SK-N-MC (cell line): ENCODE data around the gene ALDH16A1.

ENCODE experiments used
- DNase-seq: peaks from one replicate; pipeline ENCODE4 v3.0.0-alpha.2; 2011; ENCODE audit warnings: low read depth, low spot score
- H3K27ac ChIP-seq: fragments of 200-600 bp; sonication (generic); 2 replicates; pipeline ENCODE4 v1.5.1; 2016; ENCODE audit warnings: mixed run types
- H3K36me3 ChIP-seq: fragments of 200-600 bp; sonication (generic); 2 replicates; pipeline ENCODE4 v1.6.1; 2017; ENCODE audit warnings: antibody characterized with exemption, low read length, mixed read lengths; ENCODE audit not compliant: insufficient read depth
- H3K4me3 ChIP-seq: fragments of 200-600 bp; sonication (generic); 2 replicates; pipeline ENCODE4 v1.5.1; 2016
- H3K9ac ChIP-seq: fragments of 200-600 bp; sonication (generic); 2 replicates; pipeline ENCODE4 v1.8.0; 2017; ENCODE audit warnings: mixed run types, mixed read lengths; ENCODE audit not compliant: insufficient read length
- H3K9me3 ChIP-seq: fragments of 200-600 bp; sonication (generic); 2 replicates; pipeline ENCODE4 v1.6.1; 2017; ENCODE audit warnings: low read depth, mild to moderate bottlenecking, antibody characterized with exemption, low read length, moderate library complexity, mixed read lengths
- EZH2 ChIP-seq: fragments of 200-600 bp; sonication (generic); IDR thresholded peaks from one replicate; pipeline ENCODE4 v1.6.1; 2017; ENCODE audit warnings: antibody characterized with exemption
- FOXP2 ChIP-seq: optimal IDR thresholded peaks from 2 replicates; pipeline ENCODE3; 2011; ENCODE audit warnings: mild to moderate bottlenecking, moderate library complexity; ENCODE audit not compliant: insufficient read depth; ENCODE audit errors: extremely low read length, control extremely low read depth
- POLR2AphosphoS5 ChIP-seq: IDR thresholded peaks from 2 replicates; pipeline ENCODE4 v1.6.1; 2012; ENCODE audit warnings: mild to moderate bottlenecking, low read depth, low read length, borderline replicate concordance

ALDH16A1 gene

GRCh38 chr19:49473868-49474541 lies 21.0 kb downstream of the ALDH16A1 start, which contains the start of gene FLT3LG:
Gene FLT3LG, plus strand, starts transcription at chr19:49474215. Its CDS starts 425 bp downstream, at chr19:49474640.
- DNase-seq: no peak
- Histone ChIP-seq H3K27ac (0 out of 2 replicates have a peak within 1 kb of the TSS, but pooled peaks have one; percentile 12), H3K36me3 (peaks cover 4% of the 10 kb centered on the region; the same call in 1 of the 2 replicates), H3K4me3 (peak within 1 kb of the TSS; percentile 76), H3K9me3 (no peaks in the 10 kb centered on the region), H3K9ac (peak within 1 kb of the TSS; percentile 65)
- TF ChIP-seq EZH2 (no peak), POLR2AphosphoS5 (no peak), FOXP2 (no peak)

GRCh38 chr19:49474542-49474924 lies 21.5 kb downstream of the ALDH16A1 start:
- TF ChIP-seq EZH2: no peak
- TF ChIP-seq POLR2AphosphoS5: no peak
- TF ChIP-seq FOXP2: no peak
- Histone ChIP-seq H3K4me3 (peak overlapping the region; percentile 76), H3K27ac (no peak overlapping the region), H3K36me3 (peaks cover 4% of the 10 kb centered on the region; the same call in 1 of the 2 replicates), H3K9me3 (no peaks in the 10 kb centered on the region), H3K9ac (no peak overlapping the region)
- no peak for DNase-seq

GRCh38 chr19:49475191-49475917 lies 22.3 kb downstream of the ALDH16A1 start:
- no peaks in the 10 kb centered on the region for H3K9me3 ChIP-seq
- no peak for TF ChIP-seq POLR2AphosphoS5
- no peak for TF ChIP-seq EZH2
- no peaks in the 10 kb centered on the region for H3K36me3 ChIP-seq
- DNase-seq: no peak
- H3K4me3 ChIP-seq: no peak overlapping the region
- no peak overlapping the region for H3K27ac ChIP-seq
- H3K9ac ChIP-seq: no peak overlapping the region

- no peak for DNase-seq
- Histone ChIP-seq H3K27ac (no peak overlapping the region; the same call in 1 of the 2 replicates), H3K4me3 (no peak overlapping the region), H3K9me3 (no peaks in the 10 kb centered on the region), H3K36me3 (no peaks in the 10 kb centered on the region), H3K9ac (no peak overlapping the region)
- TF ChIP-seq POLR2AphosphoS5 (no peak), EZH2 (no peak), FOXP2 (no peak)
These were observed 23.2 kb downstream of the ALDH16A1 start for GRCh38 chr19:49475995-49476880.

GRCh38 chr19:49479975-49480628 lies 27.1 kb downstream of the ALDH16A1 start:
- Histone ChIP-seq H3K9ac (no peak overlapping the region), H3K4me3 (no peak overlapping the region), H3K9me3 (no peaks in the 10 kb centered on the region), H3K27ac (no peak overlapping the region), H3K36me3 (no peaks in the 10 kb centered on the region)
- no peak for DNase-seq
- TF ChIP-seq POLR2AphosphoS5: no peak

- Histone ChIP-seq H3K27ac (no peak overlapping the region), H3K4me3 (no peak overlapping the region), H3K9ac (no peak overlapping the region), H3K9me3 (no peaks in the 10 kb centered on the region), H3K36me3 (no peaks in the 10 kb centered on the region)
- no peak for TF ChIP-seq FOXP2
- no peak for TF ChIP-seq EZH2
- TF ChIP-seq POLR2AphosphoS5: no peak
- DNase-seq: no peak
These were observed 28.1 kb downstream of the ALDH16A1 start for GRCh38 chr19:49481020-49481683.

GRCh38 chr19:49486232-49486631 lies 33.2 kb downstream of the ALDH16A1 start:
- no peak overlapping the region for H3K4me3 ChIP-seq
- TF ChIP-seq POLR2AphosphoS5 (no peak), EZH2 (no peak), FOXP2 (no peak)
- H3K9me3 ChIP-seq: no peaks in the 10 kb centered on the region
- no peak for DNase-seq
- H3K36me3 ChIP-seq: peaks cover 38% of the 10 kb centered on the region
- no peak overlapping the region for H3K9ac ChIP-seq
- no peak overlapping the region for H3K27ac ChIP-seq
